AG10803 (cell line): ENCODE results near the gene CTRB1.

Source experiments
- DNase-seq: peaks from one replicate; pipeline ENCODE4 v3.0.0; 2010; ENCODE audit warnings: low read depth
- H3K4me3 ChIP-seq: 2 replicates; pipeline ENCODE4 v1.5.1; 2011; ENCODE audit warnings: mild to moderate bottlenecking, low read length, control low read depth
- TF ChIP-seq, protein P1 (sequence below): conservative IDR thresholded peaks from 2 replicates; pipeline ENCODE4 v1.5.1; 2011; ENCODE audit warnings: mild to moderate bottlenecking, low read length, control low read depth, inconsistent platforms

Gene CTRB1

DNA sequence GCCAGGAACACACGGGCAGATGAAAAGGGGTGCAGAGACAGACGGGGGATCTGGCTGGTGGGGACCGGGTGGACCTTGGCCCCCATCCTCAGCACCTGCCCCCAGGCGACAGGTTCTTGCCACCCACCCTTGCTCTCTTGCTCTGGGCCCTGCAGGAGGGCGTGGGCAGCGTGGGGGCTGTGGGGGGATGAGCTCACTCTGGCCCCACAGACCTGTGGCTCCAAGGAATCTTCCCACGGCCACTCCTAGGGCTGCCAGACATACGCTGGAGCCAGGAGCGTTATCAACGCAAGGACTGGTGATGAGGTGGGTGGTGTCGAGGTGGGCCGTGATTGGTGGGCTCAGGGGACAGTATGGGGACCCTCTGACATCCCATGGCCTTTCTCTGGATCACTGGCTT is 6.3 kb downstream of the CTRB1 start:
- H3K4me3 ChIP-seq: no peak overlapping the region
- TF ChIP-seq, protein P1, sequence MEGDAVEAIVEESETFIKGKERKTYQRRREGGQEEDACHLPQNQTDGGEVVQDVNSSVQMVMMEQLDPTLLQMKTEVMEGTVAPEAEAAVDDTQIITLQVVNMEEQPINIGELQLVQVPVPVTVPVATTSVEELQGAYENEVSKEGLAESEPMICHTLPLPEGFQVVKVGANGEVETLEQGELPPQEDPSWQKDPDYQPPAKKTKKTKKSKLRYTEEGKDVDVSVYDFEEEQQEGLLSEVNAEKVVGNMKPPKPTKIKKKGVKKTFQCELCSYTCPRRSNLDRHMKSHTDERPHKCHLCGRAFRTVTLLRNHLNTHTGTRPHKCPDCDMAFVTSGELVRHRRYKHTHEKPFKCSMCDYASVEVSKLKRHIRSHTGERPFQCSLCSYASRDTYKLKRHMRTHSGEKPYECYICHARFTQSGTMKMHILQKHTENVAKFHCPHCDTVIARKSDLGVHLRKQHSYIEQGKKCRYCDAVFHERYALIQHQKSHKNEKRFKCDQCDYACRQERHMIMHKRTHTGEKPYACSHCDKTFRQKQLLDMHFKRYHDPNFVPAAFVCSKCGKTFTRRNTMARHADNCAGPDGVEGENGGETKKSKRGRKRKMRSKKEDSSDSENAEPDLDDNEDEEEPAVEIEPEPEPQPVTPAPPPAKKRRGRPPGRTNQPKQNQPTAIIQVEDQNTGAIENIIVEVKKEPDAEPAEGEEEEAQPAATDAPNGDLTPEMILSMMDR: no peak
- no peak for DNase-seq

DNA sequence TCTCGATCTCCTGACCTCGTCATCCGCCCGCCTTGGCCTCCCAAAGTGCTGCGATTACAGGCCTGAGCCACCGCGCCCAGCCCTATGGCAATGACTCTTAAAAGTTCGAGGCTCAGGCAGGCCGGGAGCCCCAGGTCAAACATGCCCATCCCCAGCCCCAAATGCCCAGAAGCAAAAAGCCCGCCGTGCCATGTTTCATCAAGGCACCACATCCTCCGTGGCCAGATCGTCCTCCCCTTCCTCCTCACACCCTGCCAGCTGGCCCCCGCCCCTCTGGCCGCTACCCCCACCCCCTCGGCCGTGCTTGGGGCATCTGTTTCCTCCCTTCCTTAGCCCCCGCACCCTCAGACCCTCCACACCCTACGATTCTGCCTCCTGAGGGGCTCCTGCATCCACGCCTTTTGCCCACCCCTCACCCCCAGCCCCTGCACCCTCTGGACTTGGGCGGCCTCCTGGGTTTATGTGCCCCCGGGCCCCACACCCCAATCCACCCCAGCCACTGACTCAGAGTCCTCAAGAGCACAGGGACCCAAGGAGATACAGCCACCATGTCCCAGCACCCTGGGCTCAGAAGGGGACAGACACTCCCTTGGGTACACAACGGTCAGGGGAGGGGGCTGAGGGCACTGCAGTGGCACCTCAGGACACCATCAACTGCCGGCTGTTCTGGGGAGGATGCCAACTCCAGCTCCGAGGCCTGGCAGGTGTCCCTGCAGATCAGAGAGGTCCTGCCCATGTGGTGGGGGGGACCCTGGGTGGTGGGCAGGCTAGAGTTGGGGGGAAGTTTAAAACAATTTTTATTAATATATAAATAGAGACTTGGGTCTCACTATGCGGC is 7.1 kb downstream of the CTRB1 start:
- TF ChIP-seq, protein P1: no peak
- H3K4me3 ChIP-seq: no peak overlapping the region
- no peak for DNase-seq

DNA sequence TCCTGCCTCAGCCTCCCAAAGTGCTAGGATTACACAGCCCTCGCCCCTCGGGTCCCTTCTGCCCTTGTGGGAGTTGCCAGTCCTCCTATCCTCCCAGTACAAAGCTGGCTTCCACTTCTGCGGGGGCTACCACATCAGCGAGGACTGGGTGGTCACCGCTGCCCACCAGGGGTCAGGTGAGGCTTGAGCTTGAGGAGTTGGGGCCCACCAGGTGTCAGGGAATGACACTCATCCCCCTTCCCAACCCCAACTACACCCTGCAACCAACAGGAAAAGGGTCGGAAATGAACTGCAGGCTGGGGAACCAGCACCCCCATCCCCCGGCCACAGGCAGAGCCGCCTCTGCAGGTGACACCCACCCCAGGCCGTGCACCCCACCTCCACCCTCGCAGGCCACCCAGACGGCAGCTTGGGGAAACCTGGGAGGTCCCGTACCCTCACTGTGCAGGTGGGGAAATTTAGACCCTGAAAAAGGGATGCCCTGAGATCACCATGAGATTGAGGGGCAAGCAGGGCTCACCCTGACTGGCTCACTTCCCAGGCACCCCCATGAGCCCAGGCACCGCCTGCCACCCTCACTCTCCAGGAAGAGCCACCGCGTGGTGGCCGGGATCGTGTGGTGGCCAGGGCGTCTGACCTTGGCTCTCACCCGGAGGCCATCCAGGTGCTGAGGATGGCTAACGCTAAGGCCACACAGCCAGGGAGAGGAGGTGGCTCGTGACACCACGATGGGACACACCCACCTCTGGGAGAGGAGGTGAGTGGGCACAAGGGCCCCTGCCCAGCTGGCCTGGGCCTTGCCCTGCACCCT is 8.0 kb downstream of the CTRB1 start:
- no peak overlapping the region for H3K4me3 ChIP-seq
- TF ChIP-seq, protein P1: no peak
- no peak for DNase-seq

- TF ChIP-seq, protein P1: no peak
- H3K4me3 ChIP-seq: no peak overlapping the region
- no peak for DNase-seq
Measured at GRCh38 chr16:75227361-75228142, 8.8 kb downstream of the CTRB1 start.

DNA sequence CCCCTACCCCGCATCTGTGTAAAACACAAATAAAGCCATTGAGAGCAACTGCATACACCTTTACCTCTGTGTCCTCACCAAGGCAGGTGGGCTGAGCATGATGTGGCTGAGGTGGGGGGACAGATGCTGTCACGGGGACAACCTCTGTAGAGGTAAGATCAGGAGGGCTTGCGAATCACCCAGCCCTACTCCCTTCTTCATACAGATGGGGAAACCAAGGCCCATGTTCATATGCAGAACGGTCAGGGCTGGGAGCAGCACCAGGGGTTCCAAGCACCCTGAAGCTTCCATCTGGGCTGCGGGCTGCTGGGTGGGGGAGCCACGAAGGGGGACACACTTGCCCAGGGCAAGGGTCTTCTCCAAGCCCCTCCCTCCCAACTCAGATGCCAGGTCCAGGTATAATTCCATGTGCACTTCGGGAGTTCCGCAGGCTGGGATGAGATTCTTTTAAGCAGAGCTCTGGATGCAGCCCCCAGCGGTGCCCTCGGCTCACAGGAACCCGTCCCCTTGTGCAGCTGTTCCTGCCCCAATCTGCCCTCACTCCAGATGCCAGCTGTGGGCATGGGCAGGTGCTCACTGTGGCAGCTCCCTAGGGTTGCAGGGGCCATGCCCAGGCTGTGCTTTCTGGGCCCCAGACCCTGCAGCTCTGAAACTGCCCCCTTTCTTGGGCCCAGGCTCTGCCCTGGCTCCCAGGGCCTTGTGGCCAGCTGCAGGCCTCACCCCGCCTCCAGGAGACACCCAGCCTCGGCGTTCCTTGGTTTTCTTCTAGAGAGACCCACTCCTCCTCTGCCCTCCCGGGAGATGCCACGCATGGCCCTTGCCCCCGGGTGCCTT is 9.6 kb downstream of the CTRB1 start:
- TF ChIP-seq, protein P1: no peak
- DNase-seq: no peak
- no peak overlapping the region for H3K4me3 ChIP-seq
